ENCODE data around the gene RGS16.
"Not testable (repeated sequence)": the region's sequence is repeated elsewhere in the genome, so short reads cannot be mapped to it uniquely, and the experiment has no call there.

RGS16 gene

DNA sequence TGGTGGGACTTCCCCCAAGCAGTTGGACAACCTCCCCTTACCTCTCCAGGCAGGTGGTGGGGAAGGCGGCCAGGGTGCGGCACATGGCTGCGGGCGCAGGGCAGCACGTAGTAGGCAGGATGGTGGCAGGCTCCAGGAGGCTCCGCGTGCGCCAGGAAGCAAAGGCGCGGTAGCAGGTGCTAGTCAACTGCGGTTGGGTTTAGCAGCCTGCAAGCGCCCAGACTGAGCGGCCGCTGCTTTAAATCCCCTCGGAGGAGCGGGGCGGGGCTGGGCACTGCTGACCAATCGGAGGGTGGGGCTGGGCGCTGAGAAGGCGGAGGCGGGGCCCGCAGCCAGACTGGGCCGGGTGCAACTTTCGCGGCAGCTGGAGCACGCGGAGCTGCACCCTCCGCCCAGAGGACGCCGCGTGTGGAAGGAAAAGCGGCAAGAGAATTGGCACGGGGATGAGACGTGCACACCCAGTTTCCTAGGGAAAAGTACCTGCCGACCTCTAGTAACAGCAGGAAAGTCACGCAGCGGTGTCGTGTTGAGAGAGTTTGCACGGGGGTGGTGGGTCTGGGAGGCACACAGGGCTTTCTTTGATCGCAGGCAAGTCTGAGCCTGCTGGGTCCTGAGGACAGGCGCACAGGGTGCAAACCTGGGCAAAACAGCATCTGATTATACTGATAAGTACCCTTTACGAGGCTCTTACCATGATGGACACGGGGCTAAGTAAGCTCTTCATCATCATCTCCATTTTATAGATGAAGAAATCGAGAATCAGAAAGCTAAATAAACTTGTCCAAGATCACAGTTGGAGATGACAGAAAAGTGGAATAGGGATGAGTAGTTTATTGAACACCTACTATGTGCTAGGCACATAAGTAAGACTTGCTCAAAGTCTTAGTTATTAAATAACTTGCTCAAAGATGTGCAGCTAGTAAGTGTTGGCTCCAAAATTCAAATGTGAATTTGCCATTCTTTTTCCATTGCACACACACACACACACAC, at the start of gene RGS16:
Gene RGS16, minus strand, starts transcription at position 215 of the 990 bp plus-strand sequence. Its CDS starts 130 bp downstream, at position 85.
- peak; percentile 82 for DNase-seq

DNA sequence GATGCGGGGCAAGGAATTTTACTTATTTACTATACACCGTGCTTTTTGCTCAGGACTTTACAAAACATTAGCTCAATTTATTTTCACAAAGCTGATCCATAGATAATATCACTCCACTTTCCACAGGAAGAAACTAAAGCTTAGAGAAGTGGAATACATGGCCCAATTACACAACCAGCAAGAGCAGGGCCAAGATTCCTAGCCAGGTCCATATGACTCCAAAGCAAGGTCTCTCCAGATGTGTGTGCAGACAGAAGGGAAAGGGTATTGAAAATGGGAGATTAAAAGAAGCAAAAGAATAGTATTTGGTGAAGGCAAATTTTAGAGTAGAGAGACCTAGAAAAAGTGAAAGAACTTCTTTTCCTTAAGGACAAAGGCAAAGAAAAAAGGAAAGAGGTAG, 49.8 kb upstream of the RGS16 start:
- no peak for DNase-seq

- no peak for DNase-seq
These were observed 48.7 kb upstream of the RGS16 start for GRCh38 chr1:182652933-182653332.

DNA sequence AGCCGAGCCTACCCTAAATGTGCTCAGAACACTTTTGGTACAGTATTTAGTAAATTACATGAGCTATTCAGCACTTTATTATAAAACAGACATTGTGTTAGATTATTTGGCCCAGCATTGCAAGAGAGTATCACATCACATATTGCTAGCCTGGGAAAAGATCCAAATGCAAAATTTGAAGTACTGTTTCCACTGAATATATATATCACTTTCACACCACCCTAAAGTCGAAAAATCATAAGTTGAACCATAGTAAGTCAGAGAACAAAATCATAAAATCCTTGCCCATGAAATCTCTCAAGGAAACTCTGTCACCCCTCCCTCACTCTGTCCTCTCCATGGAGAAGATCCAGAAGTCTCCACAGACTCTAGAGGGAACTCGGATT, 47.1 kb upstream of the RGS16 start:
- no peak for DNase-seq

- no peak for DNase-seq
These were observed 46.6 kb upstream of the RGS16 start for GRCh38 chr1:182650678-182651338.

DNA sequence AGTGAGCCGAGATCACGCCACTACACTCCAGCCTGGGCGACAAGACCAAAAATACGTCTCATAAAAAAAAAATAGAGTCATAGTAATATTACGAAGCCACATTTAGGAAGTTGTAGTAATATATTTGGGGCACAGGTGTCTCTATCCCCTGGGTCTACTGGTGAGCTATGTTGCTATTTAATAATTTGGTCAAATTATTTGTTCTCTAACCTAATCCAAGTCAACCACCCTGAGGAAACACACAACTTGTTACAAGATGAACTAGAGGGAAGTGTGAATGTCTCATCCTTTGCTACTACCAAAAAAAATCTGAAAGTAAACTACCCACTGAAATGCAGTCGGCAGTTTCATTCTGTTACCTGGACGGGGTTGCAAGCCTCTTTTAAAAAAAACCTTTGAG, 44.9 kb upstream of the RGS16 start:
- no peak for DNase-seq

DNA sequence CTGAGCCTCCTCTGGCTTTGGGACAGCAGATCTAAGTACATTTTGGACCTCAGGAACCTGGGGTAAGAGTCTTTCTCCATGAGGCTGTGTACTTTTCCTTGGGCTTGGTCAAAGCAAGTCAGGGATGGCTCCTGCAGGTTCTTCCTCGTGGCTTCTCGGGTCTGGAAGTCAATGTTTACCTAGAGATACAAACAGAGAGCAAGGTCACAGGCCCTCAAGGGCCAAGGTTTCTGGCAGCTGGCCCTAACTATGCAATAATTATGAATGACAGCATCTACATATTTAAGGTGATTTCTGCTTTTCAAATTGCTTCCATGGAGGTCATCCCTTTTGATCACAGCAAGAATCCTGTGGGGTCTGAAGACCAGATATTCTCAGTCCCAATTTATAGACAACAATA, 42.5 kb upstream of the RGS16 start:
- DNase-seq, result no peak

DNA sequence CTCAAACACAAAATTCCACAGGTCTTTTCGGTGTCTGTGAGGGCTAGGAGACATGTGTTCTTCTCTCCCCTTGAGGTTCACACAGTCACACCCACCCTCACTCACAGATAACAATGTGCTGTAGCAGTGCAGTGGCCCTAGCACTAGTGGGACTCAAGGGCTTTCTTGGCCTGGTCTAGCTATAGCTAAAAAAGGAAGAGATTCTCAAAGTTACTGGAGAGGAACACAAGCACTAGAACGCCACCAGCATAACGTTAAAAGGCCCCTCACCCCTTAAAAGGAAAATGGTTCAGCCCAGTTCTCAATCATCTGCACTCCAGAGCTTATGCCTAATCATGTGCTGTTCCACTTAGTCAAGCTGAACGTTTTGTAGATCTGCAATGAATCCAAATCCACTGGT, 40.7 kb upstream of the RGS16 start:
- DNase-seq, result no peak

GRCh38 chr1:182643699-182644098, 39.5 kb upstream of the RGS16 start:
- DNase-seq, result no peak

DNA sequence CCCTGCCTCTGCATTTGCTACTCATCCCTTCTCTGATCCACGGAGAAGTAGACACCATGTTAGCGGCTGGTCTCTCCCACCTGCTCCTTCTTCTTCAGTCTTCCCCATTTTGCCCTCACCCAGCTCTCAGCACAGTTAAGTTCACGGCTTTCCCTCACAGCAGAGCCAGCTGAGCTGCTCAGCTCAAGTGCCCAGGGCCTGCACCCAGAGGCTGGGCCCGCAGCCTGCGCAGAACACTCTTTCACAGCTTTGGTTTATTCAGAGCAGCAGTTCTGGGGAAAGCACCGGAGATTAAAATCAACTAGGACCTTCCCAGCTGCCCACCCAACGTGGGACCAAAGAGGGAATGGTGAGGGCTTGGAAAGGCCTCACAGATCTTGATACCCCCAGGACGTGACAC, 38.3 kb upstream of the RGS16 start:
- no peak for DNase-seq

GRCh38 chr1:182641561-182641960, 37.4 kb upstream of the RGS16 start:
- DNase-seq, result no peak

DNA sequence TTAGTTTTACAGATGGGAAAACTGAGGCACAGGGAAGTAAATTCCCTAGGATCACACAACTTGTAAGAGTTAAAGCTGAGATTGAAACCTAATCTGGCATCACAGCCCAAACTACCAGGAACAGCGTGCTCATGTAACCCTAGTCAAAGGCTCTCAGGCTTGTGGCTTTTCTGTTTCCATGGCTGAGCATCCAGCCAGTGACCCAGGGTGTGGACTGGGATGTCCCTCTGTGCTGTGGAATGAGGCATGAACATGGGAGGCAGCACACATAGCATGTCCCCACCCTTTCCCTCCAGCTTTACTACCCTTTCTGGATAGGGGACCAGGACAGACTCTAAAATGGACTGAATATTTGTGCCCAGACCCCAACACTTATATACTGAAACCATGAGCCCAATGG, 35.1 kb upstream of the RGS16 start:
- no peak for DNase-seq

- no peak for DNase-seq
These were observed 33.6 kb upstream of the RGS16 start for GRCh38 chr1:182637769-182638168.

DNA sequence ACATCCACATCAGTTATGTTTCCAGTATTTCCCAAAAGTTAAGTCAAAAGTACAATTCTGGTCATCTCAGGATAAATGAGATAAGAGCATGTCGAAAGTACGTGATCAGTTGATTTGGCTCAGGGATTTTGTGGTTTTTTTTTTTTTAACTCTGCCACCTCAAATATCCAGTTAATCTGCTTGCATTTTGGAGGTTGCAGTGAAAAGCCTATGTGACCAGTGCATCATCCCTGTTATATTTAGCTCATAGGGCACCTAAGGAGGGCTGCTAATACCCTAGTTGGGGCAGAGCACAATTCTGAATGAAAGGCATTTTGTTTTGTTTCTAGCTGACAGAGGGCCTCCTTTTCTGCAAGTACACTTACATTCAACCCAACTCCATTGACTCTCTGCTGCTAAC, 31.7 kb upstream of the RGS16 start:
- DNase-seq, result no peak

DNA sequence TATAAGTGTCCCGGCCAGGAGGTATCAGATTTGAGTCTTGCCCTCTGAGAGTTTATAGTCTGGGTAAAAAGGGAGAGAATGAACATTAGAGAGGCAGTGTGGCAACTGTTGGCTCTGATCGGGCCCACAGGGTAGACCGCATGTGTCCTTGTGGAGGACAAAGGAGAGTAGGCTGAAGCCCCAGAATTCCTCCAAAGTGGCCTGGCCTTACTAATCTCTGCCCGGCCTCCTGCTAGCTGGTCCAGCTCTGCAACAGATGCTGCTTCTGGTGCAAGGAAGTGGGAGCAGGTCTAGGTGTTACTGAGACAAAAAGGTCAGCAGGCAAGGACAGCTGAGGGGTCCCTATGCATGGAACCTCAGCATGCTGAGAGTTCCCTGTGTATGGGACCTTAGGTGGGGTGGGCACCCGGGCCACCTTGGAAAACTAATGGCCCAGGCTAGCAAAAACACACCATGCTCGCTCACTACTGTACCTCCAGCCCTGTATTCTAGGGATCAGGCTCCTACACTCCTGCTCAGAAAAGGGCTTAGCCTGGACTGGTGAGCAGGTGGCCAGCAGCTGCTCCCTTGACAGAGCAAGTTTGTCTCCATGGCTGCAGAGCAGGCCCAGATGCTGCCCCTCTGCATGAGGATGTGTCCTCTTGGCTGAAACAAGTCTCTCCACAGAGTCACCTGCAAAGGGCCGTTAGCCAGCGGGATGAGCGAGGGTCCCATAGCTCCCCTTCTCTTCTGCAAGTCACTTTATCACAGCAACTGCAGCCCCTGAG, 30.3 kb upstream of the RGS16 start:
- DNase-seq, result no peak

DNA sequence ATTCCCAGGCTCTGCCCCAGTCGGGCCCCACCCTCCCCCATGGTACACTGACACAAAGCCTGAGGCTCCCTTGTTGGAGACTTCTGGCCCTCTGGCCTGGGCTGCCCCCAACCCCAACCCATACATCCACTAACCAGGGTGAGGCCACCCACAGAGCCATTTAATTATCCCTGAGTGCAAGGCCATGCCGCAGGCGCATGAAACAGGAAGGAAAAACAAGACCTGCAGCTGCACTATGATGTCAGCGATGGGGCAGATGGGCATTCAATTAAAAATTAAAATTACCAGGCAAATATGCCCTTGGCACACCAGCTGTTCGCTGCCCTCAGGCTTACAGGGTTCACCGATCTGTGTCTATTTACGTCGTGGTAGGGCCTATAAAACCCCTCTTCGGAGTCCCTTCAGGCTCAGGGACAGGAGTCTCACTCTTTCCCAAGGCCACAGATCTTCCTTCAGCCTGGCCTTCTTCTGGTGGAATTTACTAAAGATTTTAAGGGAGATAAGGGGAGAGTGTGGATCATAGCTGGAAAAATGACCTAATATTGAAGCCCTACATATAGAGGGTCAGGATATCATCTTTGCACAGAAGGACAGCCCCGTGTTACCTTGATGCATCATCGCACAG, 29.6 kb upstream of the RGS16 start:
- DNase-seq, result no peak

DNA sequence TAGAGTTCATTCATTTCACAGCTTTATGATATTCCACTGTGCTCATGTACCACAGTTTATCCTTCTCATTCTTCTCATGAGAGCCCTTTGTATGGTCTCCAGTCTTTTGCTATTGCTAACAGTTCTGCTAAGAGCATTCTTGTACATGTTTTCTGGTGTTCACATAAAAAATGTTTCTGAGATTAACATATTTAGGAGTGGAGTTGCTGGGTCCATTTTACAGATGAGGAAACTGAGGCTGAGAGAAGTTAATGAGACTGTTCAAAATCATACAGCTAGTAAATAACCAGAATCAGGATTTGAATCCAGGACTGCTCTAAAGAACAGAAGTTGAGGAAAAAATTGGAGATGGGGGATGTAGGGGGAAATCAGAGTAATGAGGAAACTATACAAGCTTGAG, 28.8 kb upstream of the RGS16 start:
- DNase-seq, result no peak

GRCh38 chr1:182632441-182632857, 28.3 kb upstream of the RGS16 start:
- not testable (repeated sequence) for DNase-seq

- no peak for DNase-seq
These were observed 27.8 kb upstream of the RGS16 start for GRCh38 chr1:182631954-182632353.

- DNase-seq, result no peak
These were observed 27.0 kb upstream of the RGS16 start for GRCh38 chr1:182631053-182631677.

GRCh38 chr1:182630586-182630985, 26.4 kb upstream of the RGS16 start:
- no peak for DNase-seq

DNA sequence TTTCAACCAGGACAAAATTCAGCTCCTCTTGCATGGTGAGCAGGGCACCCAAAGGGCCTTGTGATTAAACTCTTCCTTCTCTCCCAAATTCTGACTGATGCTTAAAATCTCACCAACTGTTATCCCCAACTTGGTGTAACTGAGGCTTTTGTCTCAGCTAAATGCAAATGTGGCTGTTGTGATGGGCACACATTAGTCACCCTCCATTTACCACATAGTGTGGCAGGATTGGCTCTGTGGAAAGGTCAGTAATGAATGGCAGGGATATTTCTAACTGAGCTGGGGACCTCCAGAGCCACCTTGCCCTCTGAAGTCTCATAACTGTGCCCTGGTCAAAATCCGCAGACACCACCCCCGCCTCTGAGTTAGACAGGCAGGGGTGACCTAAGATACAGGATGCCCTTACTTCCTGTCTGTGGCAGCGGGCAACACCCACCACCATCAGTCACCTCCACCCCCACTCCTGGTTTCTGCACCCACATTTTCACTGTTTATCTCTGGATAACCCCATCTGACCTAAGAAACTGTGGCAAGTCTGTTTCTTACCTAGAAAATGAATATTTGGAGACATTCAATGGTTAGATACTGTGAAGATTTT, 25.4 kb upstream of the RGS16 start:
- peak; percentile 47 for DNase-seq

Measured in activated T-cell treated with anti-CD3 and anti-CD28 coated beads for 4 hours (primary cell).